Breast epithelium (tissue), 4 donors: ENCODE data around the gene ELAVL1. TPM values are rescaled to one million over a fixed set of nuclear protein-coding genes. Genes with fewer than 3 reads are reported as not detected.
"Not testable (repeated sequence)": the region's sequence is repeated elsewhere in the genome, so short reads cannot be mapped to it uniquely, and the experiment has no call there.

Source experiments
- DNase-seq, 2 donors: peaks; one replicate each; pipeline ENCODE4 v3.0.0-alpha.2; 2019; ENCODE audit warnings: low spot score in 2 of 2
- H3K27ac ChIP-seq, 2 donors: fragments of 200-600 bp; sonication (generic) in 1 of 2; one replicate each; pipeline ENCODE4 v1.5.1; 2016 to 2019; ENCODE audit warnings: mild to moderate bottlenecking in 1 of 2
- H3K27me3 ChIP-seq, 2 donors: fragments of 200-600 bp; sonication (generic) in 1 of 2; one replicate each; pipeline versions ENCODE4 v1.5.1 to v1.6.0; 2017 to 2019; ENCODE audit warnings: control low read depth in 1 of 2, mild to moderate bottlenecking in 1 of 2
- H3K36me3 ChIP-seq: fragments of 200-600 bp; one replicate; pipeline ENCODE4 v1.5.1; 2019
- H3K4me1 ChIP-seq, 2 donors: fragments of 200-600 bp; sonication (generic); one replicate each; pipeline ENCODE4 v1.5.1; 2016 to 2019; ENCODE audit warnings: control low read depth in 1 of 2
- H3K4me3 ChIP-seq, 3 donors: fragments of 200-600 bp; sonication (generic); 1 replicate in 2 of 3; 2 replicates in 1 of 3; pipeline ENCODE4 v1.5.1; 2016 to 2019; ENCODE audit warnings: mild to moderate bottlenecking in 3 of 3, moderate library complexity in 2 of 3
- H3K9me3 ChIP-seq, 2 donors: fragments of 200-600 bp; sonication (generic) in 1 of 2; one replicate each; pipeline ENCODE4 v1.5.1; 2016 to 2019; ENCODE audit warnings: control low read depth in 1 of 2
- CTCF ChIP-seq, 3 donors: fragments of 450-650 bp; IDR thresholded peaks; one replicate each; pipeline ENCODE4 v1.5.1; 2016 to 2017; ENCODE audit warnings: antibody characterized with exemption in 3 of 3, mild to moderate bottlenecking in 3 of 3, moderate library complexity in 3 of 3
- POLR2A ChIP-seq: fragments of 450-650 bp; IDR thresholded peaks from one replicate; pipeline ENCODE4 v1.6.1; 2016; ENCODE audit warnings: antibody characterized with exemption, mild to moderate bottlenecking, moderate library complexity
- POLR2AphosphoS5 ChIP-seq, 3 donors: sonication (generic); formaldehyde crosslinking; IDR thresholded peaks; one replicate each; pipeline ENCODE4 v1.6.1; 2017; ENCODE audit warnings: antibody characterized with exemption in 3 of 3
- intact Hi-C: fragments of 100-400 bp; cut with DNase I; formaldehyde crosslinking; loops from one replicate; pipeline ENCODE4 v1.15.1; 2023; ENCODE audit warnings: low total_unique reads
- total RNA-seq, 3 donors: library from RNA; depleted of rRNA; stranded (reverse); fragments of >200 nt; gene quantifications; one replicate each; pipeline ENCODE4 v1.1.0, GENCODE V29; 2016

Gene ELAVL1
- total RNA-seq, 3 donors from 2014 or later: 28.6 to 30.8 (median 29.7) TPM

DNA sequence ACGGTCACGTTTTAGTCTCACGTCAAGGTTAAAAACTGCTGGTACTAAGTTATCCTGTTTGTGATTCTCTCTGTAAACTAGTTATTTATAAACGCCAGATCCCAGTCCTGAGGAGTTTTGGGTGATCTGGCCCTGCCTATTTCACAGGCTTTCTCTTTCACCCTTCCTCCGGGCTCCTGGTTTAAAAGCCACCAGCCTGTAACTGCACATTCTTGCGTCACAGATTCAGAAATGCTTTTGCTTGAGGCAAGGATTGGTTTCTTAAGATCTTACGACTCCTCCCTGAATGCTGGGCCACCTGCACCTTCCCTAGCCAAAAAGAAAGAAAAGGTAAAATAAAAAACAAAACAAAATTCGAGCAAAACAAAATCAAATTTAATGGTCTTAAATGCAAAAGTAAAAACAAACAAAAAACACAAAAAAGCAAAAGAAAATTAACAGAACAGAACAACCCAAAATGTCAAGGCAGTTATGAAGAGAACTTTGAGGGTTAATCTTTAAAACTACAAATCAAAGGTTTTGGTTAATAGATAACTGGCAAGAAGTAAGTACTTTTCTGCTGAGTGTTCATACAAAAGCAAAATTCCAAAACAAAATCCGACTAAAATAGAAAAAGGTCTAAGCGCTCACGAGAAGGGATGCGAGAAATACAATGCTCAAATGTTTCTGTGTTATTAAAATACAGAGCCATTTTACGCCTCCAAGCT lies 43.4 kb downstream of the ELAVL1 start:
- no peak for DNase-seq
- Histone ChIP-seq H3K27me3 (no peaks in the 10 kb centered on the region), H3K36me3 (no peaks in the 10 kb centered on the region), H3K27ac (no peak overlapping the region), H3K9me3 (no peaks in the 10 kb centered on the region), H3K4me1 (no peaks in the 10 kb centered on the region), H3K4me3 (no peak overlapping the region)
- TF ChIP-seq POLR2A: no peak
- TF ChIP-seq CTCF (IDR thresholded peaks at IDR 0.05): no peak
- no peak for TF ChIP-seq POLR2AphosphoS5 (IDR thresholded peaks at IDR 0.05)
- intact Hi-C loops: no loop called here

DNA sequence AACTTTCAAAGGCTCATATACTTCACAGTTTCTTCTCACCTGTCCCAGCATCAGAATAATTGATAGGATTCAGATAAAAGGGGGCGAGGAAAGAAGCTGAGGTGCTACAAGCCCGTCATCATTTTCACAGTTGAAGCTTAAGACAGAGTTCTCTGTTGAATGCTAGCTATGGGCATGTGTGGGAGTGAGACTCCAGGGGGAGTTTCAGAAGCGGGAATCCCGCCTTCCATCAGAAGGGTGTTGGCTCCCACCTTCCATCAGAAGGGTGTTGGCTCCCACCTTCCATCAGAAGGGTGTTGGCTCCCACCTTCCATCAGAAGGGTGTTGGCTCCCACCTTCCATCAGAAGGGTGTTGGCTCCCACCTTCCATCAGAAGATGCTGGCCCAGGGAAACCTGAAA lies 44.4 kb downstream of the ELAVL1 start:
- intact Hi-C loops, H3K9me3 ChIP-seq, H3K4me3 ChIP-seq, H3K36me3 ChIP-seq, H3K4me1 ChIP-seq, H3K27me3 ChIP-seq, H3K27ac ChIP-seq, DNase-seq: not testable (repeated sequence)

- Histone ChIP-seq H3K36me3 (no peaks in the 10 kb centered on the region), H3K4me1 (no peaks in the 10 kb centered on the region), H3K27ac (no peak overlapping the region), H3K4me3 (no peak overlapping the region), H3K27me3 (no peaks in the 10 kb centered on the region), H3K9me3 (no peaks in the 10 kb centered on the region)
- no peak for DNase-seq
- TF ChIP-seq POLR2A: no peak
- no peak for TF ChIP-seq POLR2AphosphoS5 (IDR thresholded peaks at IDR 0.05)
- TF ChIP-seq CTCF (IDR thresholded peaks at IDR 0.05): no peak
- intact Hi-C loops: no loop called here
Observed at GRCh38 chr19:7959211-7959610, 46.2 kb downstream of the ELAVL1 start.

DNA sequence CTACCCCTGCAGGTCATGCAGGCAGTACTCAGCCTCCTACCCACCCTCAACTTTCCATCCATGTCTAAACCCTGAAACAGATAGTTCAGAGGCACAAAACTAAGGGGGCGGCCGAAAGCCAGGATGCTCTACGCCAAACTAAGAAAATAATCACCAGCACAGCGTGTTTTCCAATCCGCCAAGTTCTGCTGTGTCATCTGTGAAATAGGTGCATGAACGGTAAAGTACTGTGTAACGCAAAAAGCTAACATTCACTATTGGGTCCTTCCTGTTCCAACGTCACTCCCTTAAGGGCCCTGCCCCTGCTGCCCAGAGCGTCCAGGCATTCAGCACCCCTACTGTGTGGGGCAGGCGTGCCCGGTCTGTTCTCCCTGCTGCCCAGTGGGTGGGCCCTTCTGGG lies 49.7 kb downstream of the ELAVL1 start:
- Histone ChIP-seq H3K4me3 (no peak overlapping the region), H3K36me3 (no peaks in the 10 kb centered on the region), H3K27me3 (no peaks in the 10 kb centered on the region), H3K4me1 (no peaks in the 10 kb centered on the region), H3K9me3 (no peaks in the 10 kb centered on the region), H3K27ac (no peak overlapping the region)
- TF ChIP-seq CTCF (IDR thresholded peaks at IDR 0.05): no peak
- no peak for TF ChIP-seq POLR2A
- TF ChIP-seq POLR2AphosphoS5 (IDR thresholded peaks at IDR 0.05): no peak
- intact Hi-C loops: no loop called here
- no peak for DNase-seq

DNA sequence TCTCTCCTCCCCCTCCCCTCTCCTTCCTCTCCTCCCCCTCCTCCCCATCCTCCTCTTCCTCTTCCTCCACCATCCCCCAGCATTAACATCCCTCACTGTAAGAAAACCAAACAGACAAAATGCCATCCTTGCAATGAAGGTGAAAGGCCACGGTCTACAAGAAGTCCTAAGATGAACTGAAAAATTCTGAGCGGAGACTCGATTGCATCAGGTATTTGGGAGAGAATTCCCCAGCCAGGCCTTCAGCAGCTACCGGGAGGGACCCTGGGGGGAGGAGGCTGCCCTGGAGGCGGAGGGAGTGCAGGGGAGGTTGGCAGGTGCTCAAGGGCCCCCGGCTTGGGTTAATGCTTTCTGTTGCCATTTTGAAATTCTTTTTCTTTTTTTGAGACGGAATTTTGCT lies 51.9 kb downstream of the ELAVL1 start:
- TF ChIP-seq POLR2A (no peak), CTCF (IDR thresholded peaks at IDR 0.05) (no peak), POLR2AphosphoS5 (IDR thresholded peaks at IDR 0.05) (no peak)
- no peak for DNase-seq
- no peaks in the 10 kb centered on the region for H3K36me3 ChIP-seq
- no peaks in the 10 kb centered on the region for H3K9me3 ChIP-seq
- no peaks in the 10 kb centered on the region for H3K4me1 ChIP-seq
- intact Hi-C loops: no loop called here
- no peaks in the 10 kb centered on the region for H3K27me3 ChIP-seq
- H3K4me3 ChIP-seq: no peak overlapping the region
- H3K27ac ChIP-seq: no peak overlapping the region

GRCh38 chr19:7953060-7953459 lies 52.4 kb downstream of the ELAVL1 start:
- Histone ChIP-seq H3K4me3 (no peak overlapping the region), H3K9me3 (no peaks in the 10 kb centered on the region), H3K27me3 (no peaks in the 10 kb centered on the region), H3K36me3 (no peaks in the 10 kb centered on the region), H3K27ac (peak overlapping the region in 1 of 2 donors; percentile 26), H3K4me1 (no peaks in the 10 kb centered on the region)
- DNase-seq: no peak
- TF ChIP-seq CTCF (IDR thresholded peaks at IDR 0.05) (no peak), POLR2A (no peak), POLR2AphosphoS5 (IDR thresholded peaks at IDR 0.05) (no peak)
- intact Hi-C loops: no loop called here
